ENCODE measurements around the gene TMEM147. TPM values are rescaled to one million over a fixed set of nuclear protein-coding genes. Genes with fewer than 3 reads are reported as not detected.

Gene TMEM147
- total RNA-seq, 6 experiments from 2014 or later: 104 to 130 (median 115) TPM

- DNase-seq: no peak
- Mint-ChIP-seq H3K4me1 (ENCODE audit: low read depth) (peaks cover 15% of the 10 kb centered on the region), H3K36me3 (ENCODE audit: low read depth) (no peaks in the 10 kb centered on the region; the same call in 1 of the 2 replicates), H3K27ac (no peak overlapping the region), H3K9me3 (no peaks in the 10 kb centered on the region), H3K4me3 (no peak overlapping the region), H3K27me3 (ENCODE audit: insufficient read depth) (peaks cover 8% of the 10 kb centered on the region)
- no peak for TF ChIP-seq CTCF (IDR thresholded peaks at IDR 0.05)
These were observed 50.5 kb downstream of the TMEM147 start for GRCh38 chr19:35595928-35596327.

GRCh38 chr19:35596366-35596999, 51.1 kb downstream of the TMEM147 start:
- peaks cover 15% of the 10 kb centered on the region for H3K4me1 Mint-ChIP-seq (ENCODE audit: low read depth)
- no peak overlapping the region for H3K27ac Mint-ChIP-seq
- no peak overlapping the region for H3K4me3 Mint-ChIP-seq
- DNase-seq: peak; percentile 8
- no peak for TF ChIP-seq CTCF (IDR thresholded peaks at IDR 0.05)
- peaks cover 8% of the 10 kb centered on the region for H3K27me3 Mint-ChIP-seq (ENCODE audit: insufficient read depth)
- H3K36me3 Mint-ChIP-seq (ENCODE audit: low read depth): no peaks in the 10 kb centered on the region; the same call in 1 of the 2 replicates
- no peaks in the 10 kb centered on the region for H3K9me3 Mint-ChIP-seq

Other genes starting within 250 kb of the TMEM147 start
- under 1 TPM in 4 of 6 experiments, not detected in 2; 0.24 to 0.59 (median 0.57) TPM for gene CD22, start 216.4 kb upstream of the TMEM147 start, total RNA-seq (2021; fragmentation: NEBNext Ultra II Directional; extraction: Animal tissue kit (Norgen Biotek cat#: 25700))
- gene FFAR1, start 197.7 kb upstream of the TMEM147 start, total RNA-seq (2021; fragmentation: NEBNext Ultra II Directional; extraction: Animal tissue kit (Norgen Biotek cat#: 25700)): not detected
- not detected for gene FFAR3, start 187.2 kb upstream of the TMEM147 start, total RNA-seq (2021; fragmentation: NEBNext Ultra II Directional; extraction: Animal tissue kit (Norgen Biotek cat#: 25700))
- gene GPR42, start 174.6 kb upstream of the TMEM147 start, total RNA-seq (2021; fragmentation: NEBNext Ultra II Directional; extraction: Animal tissue kit (Norgen Biotek cat#: 25700)): not detected
- not detected for gene FFAR2, start 97.4 kb upstream of the TMEM147 start, total RNA-seq (2021; fragmentation: NEBNext Ultra II Directional; extraction: Animal tissue kit (Norgen Biotek cat#: 25700))
- not detected for gene KRTDAP, start 55.2 kb upstream of the TMEM147 start, total RNA-seq (2021; fragmentation: NEBNext Ultra II Directional; extraction: Animal tissue kit (Norgen Biotek cat#: 25700))
- under 1 TPM in 3 of 6 experiments, not detected in 3; 0.27 to 0.75 (median 0.73) TPM for gene DMKN, start 32.0 kb upstream of the TMEM147 start, total RNA-seq (2021; fragmentation: NEBNext Ultra II Directional; extraction: Animal tissue kit (Norgen Biotek cat#: 25700))
- 1 to 10 TPM; 1.6 to 3.3 (median 2.0) TPM for gene SBSN, start 17.3 kb upstream of the TMEM147 start, total RNA-seq (2021; fragmentation: NEBNext Ultra II Directional; extraction: Animal tissue kit (Norgen Biotek cat#: 25700))
- not detected for gene GAPDHS, start 12.2 kb upstream of the TMEM147 start, total RNA-seq (2021; fragmentation: NEBNext Ultra II Directional; extraction: Animal tissue kit (Norgen Biotek cat#: 25700))
- gene ATP4A, start 18.0 kb downstream of the TMEM147 start, total RNA-seq (2021; fragmentation: NEBNext Ultra II Directional; extraction: Animal tissue kit (Norgen Biotek cat#: 25700)): not detected
- not detected for gene PMIS2, start 40.5 kb downstream of the TMEM147 start, total RNA-seq (2021; fragmentation: NEBNext Ultra II Directional; extraction: Animal tissue kit (Norgen Biotek cat#: 25700))
- 10 to 100 TPM in 5 of 6 experiments, 1 to 10 TPM in 1; 6.6 to 13.9 (median 12.2) TPM for gene HAUS5, start 67.1 kb downstream of the TMEM147 start, total RNA-seq (2021; fragmentation: NEBNext Ultra II Directional; extraction: Animal tissue kit (Norgen Biotek cat#: 25700))
- 100 to 1,000 TPM; 110 to 129 (median 120) TPM for gene RBM42, start 83.4 kb downstream of the TMEM147 start, total RNA-seq (2021; fragmentation: NEBNext Ultra II Directional; extraction: Animal tissue kit (Norgen Biotek cat#: 25700))
- 1 to 10 TPM in 5 of 6 experiments, under 1 TPM in 1; 0.71 to 2.2 (median 1.4) TPM for gene ETV2, start 96.1 kb downstream of the TMEM147 start, total RNA-seq (2021; fragmentation: NEBNext Ultra II Directional; extraction: Animal tissue kit (Norgen Biotek cat#: 25700))
- 100 to 1,000 TPM; 375 to 463 (median 413) TPM for gene COX6B1, start 102.7 kb downstream of the TMEM147 start, total RNA-seq (2021; fragmentation: NEBNext Ultra II Directional; extraction: Animal tissue kit (Norgen Biotek cat#: 25700))
- under 1 TPM in 1 of 6 experiments, not detected in 5; 0.18 TPM for gene UPK1A, start 120.9 kb downstream of the TMEM147 start, total RNA-seq (2021; fragmentation: NEBNext Ultra II Directional; extraction: Animal tissue kit (Norgen Biotek cat#: 25700))
- gene ZBTB32, start 158.9 kb downstream of the TMEM147 start, total RNA-seq (2021; fragmentation: NEBNext Ultra II Directional; extraction: Animal tissue kit (Norgen Biotek cat#: 25700)): not detected
- gene KMT2B, start 172.4 kb downstream of the TMEM147 start, total RNA-seq (2021; fragmentation: NEBNext Ultra II Directional; extraction: Animal tissue kit (Norgen Biotek cat#: 25700)): 10 to 100 TPM; 20.1 to 24.4 (median 21.7) TPM
- 1 to 10 TPM in 4 of 6 experiments, under 1 TPM in 2; 0.76 to 2.8 (median 1.4) TPM for gene IGFLR1, start 196.8 kb downstream of the TMEM147 start, total RNA-seq (2021; fragmentation: NEBNext Ultra II Directional; extraction: Animal tissue kit (Norgen Biotek cat#: 25700))
- gene U2AF1L4, start 199.8 kb downstream of the TMEM147 start, total RNA-seq (2021; fragmentation: NEBNext Ultra II Directional; extraction: Animal tissue kit (Norgen Biotek cat#: 25700)): 10 to 100 TPM; 18.0 to 20.8 (median 18.7) TPM
- gene PSENEN, start 200.0 kb downstream of the TMEM147 start, total RNA-seq (2021; fragmentation: NEBNext Ultra II Directional; extraction: Animal tissue kit (Norgen Biotek cat#: 25700)): 10 to 100 TPM; 68.2 to 86.6 (median 74.9) TPM
- gene LIN37, start 202.9 kb downstream of the TMEM147 start, total RNA-seq (2021; fragmentation: NEBNext Ultra II Directional; extraction: Animal tissue kit (Norgen Biotek cat#: 25700)): 1 to 10 TPM; 6.0 to 9.9 (median 8.7) TPM
- gene HSPB6, start 211.4 kb downstream of the TMEM147 start, total RNA-seq (2021; fragmentation: NEBNext Ultra II Directional; extraction: Animal tissue kit (Norgen Biotek cat#: 25700)): 100 to 1,000 TPM in 1 of 6 experiments, 10 to 100 TPM in 5; 37.0 to 122 (median 43.9) TPM
- 10 to 100 TPM; 26.4 to 30.0 (median 29.0) TPM for gene PROSER3, start 212.6 kb downstream of the TMEM147 start, total RNA-seq (2021; fragmentation: NEBNext Ultra II Directional; extraction: Animal tissue kit (Norgen Biotek cat#: 25700))
- gene ARHGAP33, start 229.9 kb downstream of the TMEM147 start, total RNA-seq (2021; fragmentation: NEBNext Ultra II Directional; extraction: Animal tissue kit (Norgen Biotek cat#: 25700)): 10 to 100 TPM in 1 of 6 experiments, 1 to 10 TPM in 5; 5.4 to 11.0 (median 8.8) TPM

All from HFFc6 (cell line).